Testis (tissue), 2 donors: ENCODE data around the gene EXOC2.

Source experiments
- POLR2A ChIP-seq: fragments of 450-650 bp; IDR thresholded peaks from one replicate; pipeline ENCODE4 v1.6.1; 2017; ENCODE audit warnings: antibody characterized with exemption, mild to moderate bottlenecking, moderate library complexity
- TF ChIP-seq, protein P1 (sequence below), 3 experiments: fragments of 450-650 bp in 2 of 3; fragments of 200-600 bp in 1 of 3; sonication (generic) in 1 of 3; IDR thresholded peaks; one replicate each; pipeline ENCODE4 v1.5.1; 2016 to 2019; ENCODE audit warnings: antibody characterized with exemption in 3 of 3, mild to moderate bottlenecking in 2 of 3, moderate library complexity in 1 of 3

DNA sequence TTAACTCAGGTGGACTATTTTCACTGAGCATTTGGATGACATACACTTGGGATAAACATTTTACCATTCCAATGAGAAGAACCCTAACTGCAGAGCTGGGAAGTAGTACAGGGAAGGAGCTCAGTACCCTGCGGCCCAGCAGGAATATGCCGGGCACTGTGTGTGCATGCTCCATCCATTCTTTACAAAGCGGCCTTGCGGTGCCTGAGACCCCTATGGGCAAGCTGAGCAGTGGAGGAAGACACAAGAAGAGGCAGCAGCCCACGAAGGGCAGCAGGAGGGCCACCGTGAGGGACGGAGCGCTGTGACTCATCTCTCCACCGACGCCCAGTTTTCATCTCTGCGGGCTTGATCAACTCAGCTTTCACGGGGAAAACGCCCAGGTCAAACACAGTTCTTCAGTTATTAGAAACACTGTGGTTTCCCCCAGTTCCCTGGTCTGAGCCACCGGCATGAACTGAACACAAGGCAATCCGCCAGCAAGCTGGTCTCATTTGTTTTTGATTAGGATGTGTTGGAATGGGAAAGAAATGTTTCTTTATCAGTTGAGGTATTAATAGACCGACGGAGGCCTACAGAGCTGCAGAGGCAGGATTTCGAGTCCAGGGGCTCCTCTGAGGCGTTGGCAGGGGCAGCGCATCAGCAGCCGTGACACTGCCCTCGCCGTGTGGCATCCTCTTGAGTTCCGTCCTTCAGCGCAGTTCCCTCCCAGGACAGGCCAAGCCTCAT, 256.5 kb downstream of the EXOC2 start:
- TF ChIP-seq, protein P1, sequence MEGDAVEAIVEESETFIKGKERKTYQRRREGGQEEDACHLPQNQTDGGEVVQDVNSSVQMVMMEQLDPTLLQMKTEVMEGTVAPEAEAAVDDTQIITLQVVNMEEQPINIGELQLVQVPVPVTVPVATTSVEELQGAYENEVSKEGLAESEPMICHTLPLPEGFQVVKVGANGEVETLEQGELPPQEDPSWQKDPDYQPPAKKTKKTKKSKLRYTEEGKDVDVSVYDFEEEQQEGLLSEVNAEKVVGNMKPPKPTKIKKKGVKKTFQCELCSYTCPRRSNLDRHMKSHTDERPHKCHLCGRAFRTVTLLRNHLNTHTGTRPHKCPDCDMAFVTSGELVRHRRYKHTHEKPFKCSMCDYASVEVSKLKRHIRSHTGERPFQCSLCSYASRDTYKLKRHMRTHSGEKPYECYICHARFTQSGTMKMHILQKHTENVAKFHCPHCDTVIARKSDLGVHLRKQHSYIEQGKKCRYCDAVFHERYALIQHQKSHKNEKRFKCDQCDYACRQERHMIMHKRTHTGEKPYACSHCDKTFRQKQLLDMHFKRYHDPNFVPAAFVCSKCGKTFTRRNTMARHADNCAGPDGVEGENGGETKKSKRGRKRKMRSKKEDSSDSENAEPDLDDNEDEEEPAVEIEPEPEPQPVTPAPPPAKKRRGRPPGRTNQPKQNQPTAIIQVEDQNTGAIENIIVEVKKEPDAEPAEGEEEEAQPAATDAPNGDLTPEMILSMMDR (IDR thresholded peaks at IDR 0.05): no peak
- no peak for TF ChIP-seq POLR2A
